Naive thymus-derived CD4-positive, alpha-beta T cell (primary cell): ENCODE measurements around the gene SCCPDH. TPM values are rescaled to one million over a fixed set of nuclear protein-coding genes. Genes with fewer than 3 reads are reported as not detected.
"Not testable (repeated sequence)": the region's sequence is repeated elsewhere in the genome, so short reads cannot be mapped to it uniquely, and the experiment has no call there.

ENCODE experiments used
- ATAC-seq: fragments of 150-1000 bp; cut with Tn5 transposase; 2 replicates; pipeline ENCODE4 v1.10.0; 2021; ENCODE audit warnings: mild to moderate bottlenecking, moderate library complexity
- CTCF ChIA-PET: fragments of 350-600 bp; sonication (Branson Sonifier 250); formaldehyde crosslinking; loops from one replicate; lab custom pipeline; 2021; ENCODE audit warnings: antibody characterized with exemption; lab: Charles Lee
- POLR2A ChIA-PET: fragments of 350-600 bp; sonication (Branson Sonifier 250); formaldehyde crosslinking; loops from one replicate; lab custom pipeline; 2021; ENCODE audit warnings: antibody characterized with exemption, inconsistent platforms; lab: Charles Lee
- DNase-seq, 9 donors: peaks; one replicate each; pipeline versions ENCODE4 v3.0.0 to v3.0.0-alpha.2; 2020 to 2022; ENCODE audit warnings: mixed read lengths in 1 of 9
- H3K27ac ChIP-seq: one replicate; pipeline ENCODE4 v1.7.0; 2013; ENCODE audit warnings: mild to moderate bottlenecking, low read depth, low read length, moderate library complexity
- H3K27me3 ChIP-seq, 2 donors: one replicate each; pipeline ENCODE4 v1.7.0; 2013; ENCODE audit warnings: low read length in 2 of 2, mild to moderate bottlenecking in 2 of 2, moderate library complexity in 2 of 2; ENCODE audit not compliant: control insufficient read depth in 2 of 2, insufficient read depth in 2 of 2
- H3K36me3 ChIP-seq, 3 experiments: 1 replicate in 2 of 3; 2 replicates in 1 of 3; pipeline ENCODE4 v1.7.0; 2013; ENCODE audit warnings: low read length in 3 of 3, mild to moderate bottlenecking in 3 of 3, moderate library complexity in 1 of 3; ENCODE audit not compliant: insufficient read depth in 3 of 3, control insufficient read depth in 2 of 3
- H3K4me1 ChIP-seq, 2 donors: one replicate each; pipeline ENCODE4 v1.7.0; 2013; ENCODE audit warnings: low read length in 2 of 2, mild to moderate bottlenecking in 2 of 2, moderate library complexity in 1 of 2; ENCODE audit not compliant: control insufficient read depth in 2 of 2, insufficient read depth in 2 of 2
- H3K4me3 ChIP-seq: 2 replicates; pipeline ENCODE4 v1.7.0; 2013; ENCODE audit warnings: mild to moderate bottlenecking, low read length
- H3K9me3 ChIP-seq, 3 experiments: 1 replicate in 2 of 3; 2 replicates in 1 of 3; pipeline ENCODE4 v1.7.0; 2013; ENCODE audit warnings: low read length in 3 of 3; ENCODE audit not compliant: control insufficient read depth in 2 of 3
- H3K27ac Mint-ChIP-seq, 9 donors: one replicate each; pipeline ENCODE4 v1.8.0; 2020 to 2022; ENCODE audit warnings: mixed read lengths in 9 of 9, mild to moderate bottlenecking in 8 of 9, moderate library complexity in 5 of 9, inconsistent platforms in 2 of 9
- H3K27me3 Mint-ChIP-seq, 5 donors: one replicate each; pipeline ENCODE4 v1.8.0; 2021 to 2022; ENCODE audit warnings: mixed read lengths in 5 of 5, mild to moderate bottlenecking in 1 of 5
- H3K36me3 Mint-ChIP-seq, 5 donors: one replicate each; pipeline ENCODE4 v1.8.0; 2020 to 2022; ENCODE audit warnings: mixed read lengths in 5 of 5, mild to moderate bottlenecking in 3 of 5, inconsistent platforms in 1 of 5
- H3K4me1 Mint-ChIP-seq, 7 donors: one replicate each; pipeline ENCODE4 v1.8.0; 2020 to 2022; ENCODE audit warnings: mixed read lengths in 7 of 7, mild to moderate bottlenecking in 3 of 7, inconsistent platforms in 1 of 7
- H3K4me3 Mint-ChIP-seq, 10 donors: one replicate each; pipeline ENCODE4 v1.8.0; 2020 to 2022; ENCODE audit warnings: mild to moderate bottlenecking in 10 of 10, mixed read lengths in 10 of 10, moderate library complexity in 6 of 10, inconsistent platforms in 2 of 10
- H3K9me3 Mint-ChIP-seq, 11 donors: one replicate each; pipeline ENCODE4 v1.8.0; 2020 to 2022; ENCODE audit warnings: mixed read lengths in 11 of 11, mild to moderate bottlenecking in 4 of 11, inconsistent platforms in 1 of 11, moderate library complexity in 1 of 11
- intact Hi-C, 2 donors: fragments of 100-400 bp; cut with micrococcal nuclease; formaldehyde crosslinking; loops; one replicate each; pipeline ENCODE4 v1.15.1; 2023
- polyA plus RNA-seq, 2 donors: library from polyadenylated mRNA; unstranded; fragments of 300-500 nt; fragmentation: Illumina TruSeq; gene quantifications; one replicate each; pipeline ENCODE4 v1.2.3, GENCODE V29; 2021
- total RNA-seq, 6 experiments: library from RNA in 5 of 6; stranded (reverse) in 5 of 6; gene quantifications; 1 replicate in 5 of 6; 2 replicates in 1 of 6; pipeline ENCODE4 v1.2.3 and lab custom pipeline; 2021 to 2026

SCCPDH gene
- total and polyA plus RNA-seq, 7 experiments from 2014 or later = 3.5 to 14.5 (median 5.3) TPM

DNA sequence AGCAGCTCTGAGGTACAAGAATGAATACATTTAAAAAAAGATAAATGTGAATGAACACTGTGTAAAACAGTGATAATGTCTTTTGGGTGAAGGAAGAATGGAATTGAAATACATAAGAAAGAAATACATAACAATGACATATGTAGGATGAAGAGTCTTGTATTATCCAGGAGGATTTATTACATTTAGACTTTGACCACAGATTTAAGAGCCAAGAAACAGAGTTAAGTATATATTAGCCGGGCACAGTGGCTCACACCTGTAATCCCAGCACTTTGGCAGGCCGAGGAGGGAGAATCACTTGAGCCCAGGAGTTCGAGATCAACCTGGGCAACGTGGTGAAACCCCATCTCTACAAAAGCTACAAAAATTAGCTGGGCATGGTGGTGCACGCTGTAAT lies 79.7 kb downstream of the SCCPDH start:
- H3K27ac ChIP-seq = no peak overlapping the region
- DNase-seq = no peak
- intact Hi-C loops = no loop called here
- no peaks in the 10 kb centered on the region for H3K4me1 ChIP-seq
- Mint-ChIP-seq H3K36me3 (no peaks in the 10 kb centered on the region), H3K27ac (no peak overlapping the region), H3K9me3 (peaks cover 0 to 10% (median 0%) of the 10 kb centered on the region in 11 donors), H3K4me3 (no peak overlapping the region), H3K4me1 (no peaks in the 10 kb centered on the region), H3K27me3 (peaks cover 0 to 5% (median 3%) of the 10 kb centered on the region in 5 donors)
- no peaks in the 10 kb centered on the region for H3K36me3 ChIP-seq
- POLR2A ChIA-PET = no interaction called here
- CTCF ChIA-PET = no interaction called here
- no peak overlapping the region for H3K4me3 ChIP-seq
- ATAC-seq = no peak
- no peaks in the 10 kb centered on the region for H3K9me3 ChIP-seq
- no peaks in the 10 kb centered on the region for H3K27me3 ChIP-seq

DNA sequence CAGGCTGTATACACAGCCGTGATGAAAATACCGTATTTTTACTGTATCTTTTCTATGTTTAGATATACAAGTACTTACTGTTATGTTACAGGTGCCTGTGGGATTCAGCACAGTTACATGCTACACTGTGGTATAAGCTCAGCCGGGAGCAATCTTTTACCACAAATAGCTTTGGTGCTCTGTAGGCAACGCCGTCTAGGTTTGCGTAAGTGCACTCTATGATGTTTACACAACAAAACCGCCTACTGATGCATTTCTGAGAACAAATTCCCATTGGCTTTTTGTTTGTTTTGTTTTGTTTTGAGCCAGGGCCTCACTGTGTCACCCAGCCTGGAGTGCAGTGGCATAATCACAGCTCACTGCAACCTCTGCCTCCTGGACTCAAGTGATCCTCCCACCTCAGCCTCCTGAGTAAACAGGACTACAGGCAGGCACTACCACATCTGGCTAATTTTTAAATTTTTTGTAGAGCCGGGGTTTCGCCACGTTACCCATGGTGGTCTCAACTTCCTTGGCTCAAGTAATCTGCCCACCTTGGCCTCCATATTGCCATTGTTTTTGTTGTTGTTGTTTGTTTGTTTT lies 81.0 kb downstream of the SCCPDH start:
- Mint-ChIP-seq H3K36me3 (no peaks in the 10 kb centered on the region), H3K9me3 (peaks cover 0 to 10% (median 0%) of the 10 kb centered on the region in 11 donors), H3K4me3 (no peak overlapping the region), H3K27me3 (peaks cover 0 to 5% (median 0%) of the 10 kb centered on the region in 5 donors), H3K27ac (no peak overlapping the region), H3K4me1 (no peaks in the 10 kb centered on the region)
- ChIA-PET CTCF (no interaction called here), POLR2A (no interaction called here)
- intact Hi-C loops = no loop called here
- Histone ChIP-seq H3K27ac (no peak overlapping the region), H3K4me3 (no peak overlapping the region), H3K27me3 (no peaks in the 10 kb centered on the region), H3K9me3 (no peaks in the 10 kb centered on the region), H3K4me1 (no peaks in the 10 kb centered on the region), H3K36me3 (no peaks in the 10 kb centered on the region)
- DNase-seq (no peak), ATAC-seq (no peak)

GRCh38 chr1:246809473-246809872 lies 85.3 kb downstream of the SCCPDH start:
- ATAC-seq (no peak), DNase-seq (no peak)
- Mint-ChIP-seq H3K9me3 (peaks cover 0 to 3% (median 0%) of the 10 kb centered on the region in 11 donors), H3K36me3 (no peaks in the 10 kb centered on the region), H3K4me1 (no peaks in the 10 kb centered on the region), H3K27ac (no peak overlapping the region), H3K27me3 (peaks cover 0 to 17% (median 9%) of the 10 kb centered on the region in 5 donors), H3K4me3 (no peak overlapping the region)
- no peaks in the 10 kb centered on the region for H3K4me1 ChIP-seq
- CTCF ChIA-PET = no interaction called here
- no peaks in the 10 kb centered on the region for H3K9me3 ChIP-seq
- intact Hi-C loops = no loop called here
- H3K27me3 ChIP-seq = no peaks in the 10 kb centered on the region
- no peak overlapping the region for H3K4me3 ChIP-seq
- H3K27ac ChIP-seq = no peak overlapping the region
- POLR2A ChIA-PET = no interaction called here
- H3K36me3 ChIP-seq = no peaks in the 10 kb centered on the region

GRCh38 chr1:246811985-246812384 lies 87.8 kb downstream of the SCCPDH start:
- DNase-seq (no peak), ATAC-seq (no peak)
- H3K27me3 Mint-ChIP-seq = peaks cover 0 to 27% (median 17%) of the 10 kb centered on the region in 5 donors
- CTCF ChIA-PET = no interaction called here
- Histone ChIP-seq H3K4me3 (no peak overlapping the region), H3K36me3 (no peaks in the 10 kb centered on the region), H3K27me3 (no peaks in the 10 kb centered on the region), H3K9me3 (no peaks in the 10 kb centered on the region), H3K4me1 (no peaks in the 10 kb centered on the region), H3K27ac (no peak overlapping the region)
- no peaks in the 10 kb centered on the region for H3K36me3 Mint-ChIP-seq
- no peak overlapping the region for H3K4me3 Mint-ChIP-seq
- H3K4me1 Mint-ChIP-seq = peaks cover 0 to 6% (median under 1%) of the 10 kb centered on the region in 7 donors
- peaks cover 0 to 3% (median 0%) of the 10 kb centered on the region in 11 donors for H3K9me3 Mint-ChIP-seq
- H3K27ac Mint-ChIP-seq = no peak overlapping the region
- POLR2A ChIA-PET = no interaction called here
- intact Hi-C loops = no loop called here

DNA sequence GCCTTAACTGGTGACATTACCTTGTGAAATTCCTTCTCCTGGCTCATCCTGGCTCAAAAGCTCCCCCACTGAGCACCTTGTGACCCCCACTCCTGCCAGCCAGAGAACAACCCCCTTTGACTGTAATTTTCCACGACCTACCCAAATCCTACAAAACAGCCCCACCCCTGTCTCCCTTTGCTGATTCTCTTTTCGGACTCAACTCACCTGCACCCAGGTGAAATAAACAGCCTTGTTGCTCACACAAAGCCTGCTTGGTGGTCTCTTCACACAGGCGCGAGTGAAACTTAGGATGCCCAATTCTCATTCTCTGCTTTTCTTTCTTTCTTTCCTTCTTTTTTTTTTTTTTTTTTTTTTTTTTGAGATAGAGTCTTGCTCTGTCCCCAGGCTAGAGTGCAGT lies 89.1 kb downstream of the SCCPDH start:
- POLR2A ChIA-PET, H3K27me3 ChIP-seq, H3K4me3 ChIP-seq, H3K4me1 ChIP-seq, H3K4me3 Mint-ChIP-seq, H3K9me3 ChIP-seq, ATAC-seq, H3K36me3 Mint-ChIP-seq, CTCF ChIA-PET, H3K36me3 ChIP-seq, H3K27ac Mint-ChIP-seq, intact Hi-C loops, H3K9me3 Mint-ChIP-seq, H3K27ac ChIP-seq, DNase-seq: not testable (repeated sequence)
- H3K4me1 Mint-ChIP-seq = peaks cover 0 to 11% (median 6%) of the 10 kb centered on the region in 7 donors
- H3K27me3 Mint-ChIP-seq = peaks cover 0 to 23% (median 17%) of the 10 kb centered on the region in 5 donors

- Histone ChIP-seq H3K36me3 (no peaks in the 10 kb centered on the region), H3K4me1 (no peaks in the 10 kb centered on the region), H3K27ac (no peak overlapping the region), H3K9me3 (no peaks in the 10 kb centered on the region), H3K27me3 (no peaks in the 10 kb centered on the region), H3K4me3 (no peak overlapping the region)
- Mint-ChIP-seq H3K36me3 (peaks cover 0 to 4% (median 0%) of the 10 kb centered on the region in 5 donors), H3K27me3 (peaks cover 0 to 23% (median 17%) of the 10 kb centered on the region in 5 donors), H3K4me1 (peaks cover 0 to 11% (median 6%) of the 10 kb centered on the region in 7 donors), H3K4me3 (no peak overlapping the region), H3K9me3 (peaks cover 0 to 6% (median 0%) of the 10 kb centered on the region in 11 donors), H3K27ac (no peak overlapping the region)
- no peak for DNase-seq
- POLR2A ChIA-PET = no interaction called here
- CTCF ChIA-PET = no interaction called here
- intact Hi-C loops = no loop called here
- no peak for ATAC-seq
Observed at GRCh38 chr1:246814890-246815289, 90.7 kb downstream of the SCCPDH start.

- H3K4me3 Mint-ChIP-seq = peak overlapping the region in 1 of 10 donors; percentile 41
- intact Hi-C loops = no loop called here
Observed at GRCh38 chr1:246815693-246816270, 91.6 kb downstream of the SCCPDH start.

More at GRCh38 chr1:246815693-246816270, 91.6 kb downstream of the SCCPDH start:
- peak overlapping the region in 1 of 9 donors; percentile 12 for H3K27ac Mint-ChIP-seq
- no peak overlapping the region for H3K4me3 ChIP-seq
- no peaks in the 10 kb centered on the region for H3K36me3 ChIP-seq
- H3K9me3 Mint-ChIP-seq = peaks cover 0 to 6% (median 0%) of the 10 kb centered on the region in 11 donors
- ChIA-PET CTCF (no interaction called here), POLR2A (no interaction called here)
- H3K27me3 ChIP-seq = no peaks in the 10 kb centered on the region
- peaks cover 0 to 24% (median 20%) of the 10 kb centered on the region in 5 donors for H3K27me3 Mint-ChIP-seq
- DNase-seq (peak in 1 of 9 donors; percentile 12), ATAC-seq (peak; percentile 44)
- H3K9me3 ChIP-seq = no peaks in the 10 kb centered on the region
- peaks cover 0 to 4% of the 10 kb centered on the region in 2 donors for H3K4me1 ChIP-seq
- H3K36me3 Mint-ChIP-seq = peaks cover 0 to 4% (median 0%) of the 10 kb centered on the region in 5 donors
- H3K27ac ChIP-seq = no peak overlapping the region
- peaks cover 0 to 14% (median 6%) of the 10 kb centered on the region in 7 donors for H3K4me1 Mint-ChIP-seq
